ENCODE data around the gene CCDC28A.

- TF ChIP-seq CTCF (IDR thresholded peaks at IDR 0.05) = no peak
- TF ChIP-seq POLR2A (IDR thresholded peaks at IDR 0.05) = no peak
Measured at GRCh38 chr6:138832182-138832581, 58.6 kb downstream of the CCDC28A start.

Measured in testis (tissue), 2 donors.